GM12878 (cell line): ENCODE data around the gene SYNGR4. TPM values are rescaled to one million over a fixed set of nuclear protein-coding genes. Genes with fewer than 3 reads are reported as not detected.

Experiments
- BHLHE40 ChIP-seq, 2 experiments: fragments of 450-650 bp in 1 of 2; IDR thresholded peaks; 2 replicates each; pipeline ENCODE4 v1.6.1; 2011 to 2017; ENCODE audit warnings: low read depth in 2 of 2, borderline replicate concordance in 1 of 2, improper control_type of control experiment in 1 of 2, low read length in 1 of 2, mild to moderate bottlenecking in 1 of 2
- CBX3 ChIP-seq: fragments of 200-600 bp; sonication (generic); IDR thresholded peaks from 2 replicates; pipeline ENCODE4 v1.6.1; 2016; ENCODE audit warnings: low read depth, borderline replicate concordance
- CHD2 ChIP-seq: IDR thresholded peaks from 2 replicates; pipeline ENCODE4 v1.6.1; 2011; ENCODE audit warnings: low read depth, low read length, improper control_type of control experiment, borderline replicate concordance
- HDGF ChIP-seq: fragments of 450-650 bp; IDR thresholded peaks from 2 replicates; pipeline ENCODE4 v1.6.1; 2016; ENCODE audit warnings: antibody characterized with exemption
- IKZF2 ChIP-seq, 2 experiments: fragments of 450-650 bp; IDR thresholded peaks; 2 replicates each; pipeline ENCODE4 v1.6.1; 2017; ENCODE audit warnings: mild to moderate bottlenecking in 2 of 2, moderate library complexity in 2 of 2
- KLF5 ChIP-seq: fragments of 450-650 bp; IDR thresholded peaks from 2 replicates; pipeline ENCODE4 v1.6.1; 2014; ENCODE audit warnings: mild to moderate bottlenecking; ENCODE audit not compliant: partially characterized antibody
- MAX ChIP-seq: IDR thresholded peaks from 2 replicates; pipeline ENCODE4 v1.6.1; 2012; ENCODE audit warnings: low read depth, low read length, improper control_type of control experiment
- MEF2B ChIP-seq: fragments of 450-650 bp; IDR thresholded peaks from 2 replicates; pipeline ENCODE4 v1.6.1; 2018; ENCODE audit warnings: mild to moderate bottlenecking, moderate library complexity; ENCODE audit not compliant: partially characterized antibody, poor library complexity, severe bottlenecking
- NR2C1 ChIP-seq: fragments of 450-650 bp; IDR thresholded peaks from 2 replicates; pipeline ENCODE4 v1.6.1; 2017; ENCODE audit warnings: antibody characterized with exemption, mild to moderate bottlenecking, moderate library complexity
- RAD21 ChIP-seq: IDR thresholded peaks from 2 replicates; pipeline ENCODE4 v1.6.1; 2011; ENCODE audit warnings: mild to moderate bottlenecking, low read depth, low read length, moderate library complexity; ENCODE audit not compliant: insufficient read depth
- RAD51 ChIP-seq: fragments of 450-650 bp; IDR thresholded peaks from 2 replicates; pipeline ENCODE4 v1.6.1; 2016; ENCODE audit warnings: moderate library complexity, mild to moderate bottlenecking, inconsistent platforms
- SMAD5 ChIP-seq: IDR thresholded peaks from 2 replicates; pipeline ENCODE4 v1.6.1; 2016; ENCODE audit warnings: antibody characterized with exemption, low read depth
- STAT1 ChIP-seq: fragments of 450-650 bp; conservative IDR thresholded peaks from 2 replicates; pipeline ENCODE4 v1.6.1; 2014; ENCODE audit warnings: antibody characterized with exemption, mild to moderate bottlenecking
- ZNF207 ChIP-seq: fragments of 450-650 bp; IDR thresholded peaks from 2 replicates; pipeline ENCODE4 v1.6.1; 2014; ENCODE audit warnings: antibody characterized with exemption, mild to moderate bottlenecking, borderline replicate concordance
- ZNF622 ChIP-seq: fragments of 450-650 bp; IDR thresholded peaks from 2 replicates; pipeline ENCODE4 v1.6.1; 2017; ENCODE audit warnings: mild to moderate bottlenecking, inconsistent platforms
- polyA plus RNA-seq, 11 experiments: library from polyadenylated mRNA; depleted of rRNA in 4 of 11; unstranded in 6 of 11; stranded (reverse) in 5 of 11; fragments of >200 nt; fragmentation: Nextera tagmentation in 4 of 11; fragmentation: Illumina TruSeq in 1 of 11; extraction: Ambion mirVana in 4 of 11; extraction: Trizol in 1 of 11; gene quantifications; 1 replicate in 1 of 11; 2 replicates in 10 of 11; pipeline versions ENCODE4 v1.2.1 to v1.2.3, GENCODE V29; 2011 to 2016; ENCODE audit warnings: inconsistent platforms in 2 of 11, missing spikeins in 2 of 11, low read depth in 1 of 11
- total RNA-seq, 4 experiments: library from RNA; depleted of rRNA in 3 of 4; stranded (reverse); fragments of >200 nt in 3 of 4; fragmentation: Illumina TruSeq in 1 of 4; extraction: Trizol in 1 of 4; gene quantifications; 2 replicates each; pipeline versions ENCODE4 v1.2.1 to v1.2.3, GENCODE V29; 2013 to 2021
- TF ChIP-seq, protein P1 (sequence below): fragments of 450-650 bp; formaldehyde crosslinking; IDR thresholded peaks from 2 replicates; pipeline ENCODE4 v1.4.0; 2022; ENCODE audit warnings: mild to moderate bottlenecking, moderate library complexity
- TF ChIP-seq, protein P2 (sequence below): IDR thresholded peaks from 2 replicates; pipeline ENCODE4 v1.6.1; 2011; ENCODE audit warnings: mild to moderate bottlenecking, low read depth, low read length, moderate library complexity; ENCODE audit not compliant: insufficient replicate concordance

The SYNGR4 gene
- total and polyA plus RNA-seq, 10 of the 15 experiments (the other 5 are each of a cell fraction or from before 2014, with no cell fraction given): 0.08 to 0.72 (median 0.17) TPM; not detected in 6

GRCh38 chr19:48333467-48334384 is 30.4 kb upstream of the SYNGR4 start (continued):
- TF ChIP-seq MEF2B (peak; percentile 64), RAD51 (no peak), RAD21 (peak; percentile 91), ZNF207 (0 out of 2 replicates have a peak, but pooled peaks have one; percentile 30), SMAD5 (no peak), BHLHE40 (IDR thresholded peaks at IDR 0.05; ENCODE audit: borderline replicate concordance in 1 of 2, low read depth in 2 of 2, low read length in 1 of 2) (peak; percentile 46 to 79; a peak in 3 of 4 replicates), ZNF622 (no peak), MAX (peak; percentile 71; the same call in 1 of the 2 replicates), HDGF (peak; percentile 10; the same call in 1 of the 2 replicates), IKZF2 (IDR thresholded peaks at IDR 0.05) (peak; percentile 50 to 57; a peak in 1 of 4 replicates), CHD2 (peak; percentile 73; the same call in 1 of the 2 replicates), NR2C1 (no peak), CBX3 (no peak), STAT1 (peak; percentile 82; the same call in 1 of the 2 replicates), KLF5 (no peak)
- TF ChIP-seq, protein P1, sequence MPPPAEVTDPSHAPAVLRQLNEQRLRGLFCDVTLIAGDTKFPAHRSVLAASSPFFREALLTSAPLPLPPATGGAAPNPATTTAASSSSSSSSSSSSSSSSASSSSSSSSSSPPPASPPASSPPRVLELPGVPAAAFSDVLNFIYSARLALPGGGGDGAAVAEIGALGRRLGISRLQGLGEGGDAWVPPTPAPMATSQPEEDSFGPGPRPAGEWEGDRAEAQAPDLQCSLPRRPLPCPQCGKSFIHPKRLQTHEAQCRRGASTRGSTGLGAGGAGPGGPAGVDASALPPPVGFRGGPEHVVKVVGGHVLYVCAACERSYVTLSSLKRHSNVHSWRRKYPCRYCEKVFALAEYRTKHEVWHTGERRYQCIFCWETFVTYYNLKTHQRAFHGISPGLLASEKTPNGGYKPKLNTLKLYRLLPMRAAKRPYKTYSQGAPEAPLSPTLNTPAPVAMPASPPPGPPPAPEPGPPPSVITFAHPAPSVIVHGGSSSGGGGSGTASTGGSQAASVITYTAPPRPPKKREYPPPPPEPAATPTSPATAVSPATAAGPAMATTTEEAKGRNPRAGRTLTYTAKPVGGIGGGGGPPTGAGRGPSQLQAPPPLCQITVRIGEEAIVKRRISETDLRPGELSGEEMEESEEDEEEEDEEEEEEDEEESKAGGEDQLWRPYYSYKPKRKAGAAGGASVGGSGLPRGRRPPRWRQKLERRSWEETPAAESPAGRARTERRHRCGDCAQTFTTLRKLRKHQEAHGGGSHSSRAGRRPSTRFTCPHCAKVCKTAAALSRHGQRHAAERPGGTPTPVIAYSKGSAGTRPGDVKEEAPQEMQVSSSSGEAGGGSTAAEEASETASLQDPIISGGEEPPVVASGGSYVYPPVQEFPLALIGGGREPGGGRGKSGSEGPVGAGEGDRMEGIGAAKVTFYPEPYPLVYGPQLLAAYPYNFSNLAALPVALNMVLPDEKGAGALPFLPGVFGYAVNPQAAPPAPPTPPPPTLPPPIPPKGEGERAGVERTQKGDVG (CRISPR knock-in tag): 0 out of 2 replicates have a peak, but pooled peaks have one; percentile 16
- TF ChIP-seq, protein P2, sequence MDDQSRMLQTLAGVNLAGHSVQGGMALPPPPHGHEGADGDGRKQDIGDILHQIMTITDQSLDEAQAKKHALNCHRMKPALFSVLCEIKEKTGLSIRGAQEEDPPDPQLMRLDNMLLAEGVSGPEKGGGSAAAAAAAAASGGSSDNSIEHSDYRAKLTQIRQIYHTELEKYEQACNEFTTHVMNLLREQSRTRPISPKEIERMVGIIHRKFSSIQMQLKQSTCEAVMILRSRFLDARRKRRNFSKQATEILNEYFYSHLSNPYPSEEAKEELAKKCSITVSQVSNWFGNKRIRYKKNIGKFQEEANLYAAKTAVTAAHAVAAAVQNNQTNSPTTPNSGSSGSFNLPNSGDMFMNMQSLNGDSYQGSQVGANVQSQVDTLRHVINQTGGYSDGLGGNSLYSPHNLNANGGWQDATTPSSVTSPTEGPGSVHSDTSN: peak; percentile 15
